ENCODE data around the gene RTP2.
A peak's percentile ranks its signal among the peaks of the same experiment; 100 is the strongest.

Gene RTP2

GRCh38 chr3:187673012-187673411, 29.3 kb downstream of the RTP2 start:
- Histone ChIP-seq H3K27ac (no peak overlapping the region), H3K36me3 (replicated peaks) (no peaks in the 10 kb centered on the region), H3K4me3 (ENCODE audit: low read depth, low read length) (no peak overlapping the region), H3K27me3 (replicated peaks) (peaks cover 2% of the 10 kb centered on the region)
- no peak for DNase-seq
- in situ Hi-C loops (cut with HindIII; ENCODE audit: low pct_ligation_motif_present, low sequenced_read_pairs), result loop anchor here (10.0 kb wide), 1 partner anchor 358 kb away; no protein-coding TSS in a partner anchor
- TF ChIP-seq, protein P1, sequence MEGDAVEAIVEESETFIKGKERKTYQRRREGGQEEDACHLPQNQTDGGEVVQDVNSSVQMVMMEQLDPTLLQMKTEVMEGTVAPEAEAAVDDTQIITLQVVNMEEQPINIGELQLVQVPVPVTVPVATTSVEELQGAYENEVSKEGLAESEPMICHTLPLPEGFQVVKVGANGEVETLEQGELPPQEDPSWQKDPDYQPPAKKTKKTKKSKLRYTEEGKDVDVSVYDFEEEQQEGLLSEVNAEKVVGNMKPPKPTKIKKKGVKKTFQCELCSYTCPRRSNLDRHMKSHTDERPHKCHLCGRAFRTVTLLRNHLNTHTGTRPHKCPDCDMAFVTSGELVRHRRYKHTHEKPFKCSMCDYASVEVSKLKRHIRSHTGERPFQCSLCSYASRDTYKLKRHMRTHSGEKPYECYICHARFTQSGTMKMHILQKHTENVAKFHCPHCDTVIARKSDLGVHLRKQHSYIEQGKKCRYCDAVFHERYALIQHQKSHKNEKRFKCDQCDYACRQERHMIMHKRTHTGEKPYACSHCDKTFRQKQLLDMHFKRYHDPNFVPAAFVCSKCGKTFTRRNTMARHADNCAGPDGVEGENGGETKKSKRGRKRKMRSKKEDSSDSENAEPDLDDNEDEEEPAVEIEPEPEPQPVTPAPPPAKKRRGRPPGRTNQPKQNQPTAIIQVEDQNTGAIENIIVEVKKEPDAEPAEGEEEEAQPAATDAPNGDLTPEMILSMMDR (IDR thresholded peaks at IDR 0.05; ENCODE audit: low read depth, low read length, missing control alignments), result no peak

- peaks cover 2% of the 10 kb centered on the region for H3K27me3 ChIP-seq (replicated peaks)
- in situ Hi-C loops (cut with HindIII; ENCODE audit: low pct_ligation_motif_present, low sequenced_read_pairs), result loop anchor here (10.0 kb wide), 1 partner anchor 355 kb away; no protein-coding TSS in a partner anchor
- no peaks in the 10 kb centered on the region for H3K36me3 ChIP-seq (replicated peaks)
- DNase-seq, result peak; percentile 52
- no peak within 1 kb of the TSS for H3K4me3 ChIP-seq (ENCODE audit: low read depth, low read length)
- no peak within 1 kb of the TSS for H3K27ac ChIP-seq
- TF ChIP-seq, protein P1 (IDR thresholded peaks at IDR 0.05; ENCODE audit: low read depth, low read length, missing control alignments), result no peak
These were observed 32.5 kb downstream of the RTP2 start, which contains the start of gene SST for GRCh38 chr3:187669675-187670504. Gene SST (minus strand): TSS chr3:187670394. CDS start chr3:187670291, 103 bp downstream.

DNA sequence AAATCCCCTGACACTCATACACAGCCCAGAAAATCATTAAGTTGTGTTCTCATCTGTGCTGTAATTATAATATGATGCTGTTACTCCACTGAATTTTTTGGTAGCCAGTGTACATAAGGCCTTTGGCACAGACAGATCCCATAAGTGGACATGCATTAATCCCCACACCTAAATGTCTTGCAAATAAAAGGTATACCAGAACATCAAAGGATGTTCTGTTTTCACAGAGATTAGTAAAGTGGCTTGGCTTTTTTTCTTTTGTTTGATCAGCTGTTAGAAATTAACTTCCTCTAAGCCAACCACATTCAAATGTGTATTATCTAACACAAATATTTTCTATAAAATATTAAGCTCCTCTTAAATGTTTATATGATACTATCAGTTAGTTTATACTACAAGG, 34.8 kb downstream of the RTP2 start:
- H3K27me3 ChIP-seq (replicated peaks), result no peaks in the 10 kb centered on the region
- TF ChIP-seq, protein P1 (IDR thresholded peaks at IDR 0.05; ENCODE audit: low read depth, low read length, missing control alignments), result no peak
- in situ Hi-C loops (cut with HindIII; ENCODE audit: low pct_ligation_motif_present, low sequenced_read_pairs), result no loop called here
- DNase-seq, result no peak
- H3K4me3 ChIP-seq (ENCODE audit: low read depth, low read length), result no peak overlapping the region
- H3K27ac ChIP-seq, result no peak overlapping the region
- no peaks in the 10 kb centered on the region for H3K36me3 ChIP-seq (replicated peaks)

- DNase-seq, result no peak
- TF ChIP-seq, protein P1 (IDR thresholded peaks at IDR 0.05; ENCODE audit: low read depth, low read length, missing control alignments), result no peak
- Histone ChIP-seq H3K36me3 (replicated peaks) (no peaks in the 10 kb centered on the region), H3K27ac (no peak overlapping the region), H3K27me3 (replicated peaks) (no peaks in the 10 kb centered on the region), H3K4me3 (ENCODE audit: low read depth, low read length) (no peak overlapping the region)
- in situ Hi-C loops (cut with HindIII; ENCODE audit: low pct_ligation_motif_present, low sequenced_read_pairs), result no loop called here
These were observed 36.5 kb downstream of the RTP2 start for GRCh38 chr3:187665764-187666402.

DNA sequence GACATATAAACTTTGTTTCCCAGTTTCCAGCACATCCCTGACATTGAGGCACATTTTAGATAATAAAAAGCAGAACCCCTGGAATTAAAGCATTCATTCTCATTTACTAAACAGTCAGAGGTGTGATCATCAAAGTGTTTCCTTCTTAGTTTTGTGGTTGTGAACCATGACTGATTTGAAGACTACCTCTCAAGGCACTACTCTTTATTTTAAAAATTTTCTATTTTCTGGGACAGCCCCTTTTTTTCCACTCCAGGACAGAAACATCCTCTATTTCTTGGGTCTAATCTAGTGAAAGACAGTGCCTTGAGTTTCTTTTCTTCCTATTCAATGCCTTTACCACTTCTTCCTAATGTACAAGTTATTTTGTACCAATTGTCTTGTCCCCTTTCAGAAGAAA, 37.3 kb downstream of the RTP2 start:
- Histone ChIP-seq H3K27ac (no peak overlapping the region), H3K4me3 (ENCODE audit: low read depth, low read length) (no peak overlapping the region), H3K27me3 (replicated peaks) (no peaks in the 10 kb centered on the region), H3K36me3 (replicated peaks) (no peaks in the 10 kb centered on the region)
- DNase-seq, result no peak
- TF ChIP-seq, protein P1 (IDR thresholded peaks at IDR 0.05; ENCODE audit: low read depth, low read length, missing control alignments), result no peak
- in situ Hi-C loops (cut with HindIII; ENCODE audit: low pct_ligation_motif_present, low sequenced_read_pairs), result no loop called here
